HL-60/S4 treated with phorbol 12-myristate 13-acetate at 8.2 ng/mL for 4 days and 3 days (cell line): ENCODE measurements around the gene TLE1.

Experiments used
- in situ Hi-C: fragments of 300-500 bp; cut with MboI; formaldehyde crosslinking; loops from 2 replicates; pipeline ENCODE4 v1.15.0; 2022; ENCODE audit warnings: low sequenced_read_pairs

TLE1 gene

GRCh38 chr9:81604306-81605169, 84.8 kb downstream of the TLE1 start:
- in situ Hi-C loops, result no loop called here

GRCh38 chr9:81602887-81603680, 86.3 kb downstream of the TLE1 start:
- in situ Hi-C loops, result no loop called here

GRCh38 chr9:81601639-81602623, 87.4 kb downstream of the TLE1 start:
- in situ Hi-C loops, result no loop called here

GRCh38 chr9:81600631-81601030, 88.7 kb downstream of the TLE1 start:
- in situ Hi-C loops, result no loop called here

- in situ Hi-C loops, result loop anchor here (25.0 kb wide), 1 partner anchor 113 kb away; no protein-coding TSS in a partner anchor
Observed at GRCh38 chr9:81599837-81600236, 89.5 kb downstream of the TLE1 start.

DNA sequence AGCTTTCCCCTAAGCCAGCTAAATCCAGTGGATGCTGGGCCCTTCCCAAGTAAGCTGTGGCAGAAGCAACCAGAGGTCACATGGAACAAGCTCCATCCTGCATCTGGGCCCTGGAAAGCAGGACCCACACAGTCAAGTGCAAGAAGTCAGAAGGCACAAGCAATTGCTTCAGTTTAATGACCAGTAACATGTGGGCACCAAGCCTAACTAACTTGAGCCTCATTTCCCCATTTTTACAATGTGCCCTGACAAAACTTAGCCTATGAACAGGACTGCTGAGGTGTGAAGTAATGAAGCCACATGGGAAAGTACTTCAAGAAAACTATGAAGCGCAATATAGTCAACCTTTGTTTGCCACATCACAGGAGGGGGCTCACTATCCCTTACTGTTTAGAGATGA, 90.5 kb downstream of the TLE1 start:
- in situ Hi-C loops, result loop anchor here (25.0 kb wide), 1 partner anchor 112 kb away; no protein-coding TSS in a partner anchor

DNA sequence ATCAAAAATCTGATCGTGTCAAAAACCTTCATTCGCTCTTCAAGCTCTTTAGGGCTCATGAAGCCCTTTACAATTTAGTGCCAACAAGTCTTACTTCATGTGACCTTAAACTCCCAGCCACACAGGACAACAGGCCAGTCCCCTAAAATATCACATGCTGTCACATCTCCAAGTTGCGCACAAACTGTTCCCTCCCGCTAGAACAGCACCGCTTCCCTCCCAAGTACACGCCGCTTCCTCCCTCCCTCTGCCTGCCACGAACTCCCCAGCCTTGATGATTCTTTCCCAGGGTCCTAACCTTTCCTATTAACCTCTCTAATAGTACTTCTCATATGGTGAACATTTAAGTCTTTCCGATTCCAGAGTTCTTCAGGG, 91.2 kb downstream of the TLE1 start:
- in situ Hi-C loops, result loop anchor here (25.0 kb wide), 1 partner anchor 111 kb away; no protein-coding TSS in a partner anchor

DNA sequence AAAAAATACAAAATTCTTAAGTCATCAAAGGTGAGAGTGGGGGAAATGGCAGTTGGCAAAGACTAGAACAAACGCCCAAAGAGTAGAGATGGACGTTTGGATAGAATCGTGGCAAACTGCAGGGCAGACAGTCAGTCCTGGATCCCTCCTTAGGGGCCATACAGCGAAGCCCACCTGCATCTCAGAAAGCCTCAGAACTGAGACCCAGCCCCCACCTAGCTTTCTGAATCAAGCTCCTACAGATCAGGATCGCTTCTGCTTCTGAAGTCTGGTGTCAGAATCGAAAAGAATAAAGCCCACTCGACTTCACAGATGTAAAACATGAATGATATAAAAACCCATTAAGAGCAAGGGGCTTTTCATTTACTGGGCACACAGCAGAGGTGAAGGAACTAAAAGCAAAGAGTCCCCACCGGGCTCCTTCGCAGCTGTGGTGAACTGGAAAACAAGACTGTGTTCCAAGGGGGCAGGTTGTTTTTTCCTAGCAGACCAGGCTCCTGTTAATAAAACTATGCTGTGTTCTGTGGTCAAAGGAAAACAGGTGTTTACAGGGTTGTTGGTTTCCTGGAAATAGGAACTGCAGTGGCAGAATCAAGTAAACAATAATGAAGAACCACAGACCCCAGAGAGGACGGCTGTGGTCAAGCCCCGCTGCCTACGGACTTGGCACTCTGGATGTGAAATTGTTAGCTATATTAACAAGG, 91.8 kb downstream of the TLE1 start:
- in situ Hi-C loops, result loop anchor here (25.0 kb wide), 1 partner anchor 110 kb away; no protein-coding TSS in a partner anchor

DNA sequence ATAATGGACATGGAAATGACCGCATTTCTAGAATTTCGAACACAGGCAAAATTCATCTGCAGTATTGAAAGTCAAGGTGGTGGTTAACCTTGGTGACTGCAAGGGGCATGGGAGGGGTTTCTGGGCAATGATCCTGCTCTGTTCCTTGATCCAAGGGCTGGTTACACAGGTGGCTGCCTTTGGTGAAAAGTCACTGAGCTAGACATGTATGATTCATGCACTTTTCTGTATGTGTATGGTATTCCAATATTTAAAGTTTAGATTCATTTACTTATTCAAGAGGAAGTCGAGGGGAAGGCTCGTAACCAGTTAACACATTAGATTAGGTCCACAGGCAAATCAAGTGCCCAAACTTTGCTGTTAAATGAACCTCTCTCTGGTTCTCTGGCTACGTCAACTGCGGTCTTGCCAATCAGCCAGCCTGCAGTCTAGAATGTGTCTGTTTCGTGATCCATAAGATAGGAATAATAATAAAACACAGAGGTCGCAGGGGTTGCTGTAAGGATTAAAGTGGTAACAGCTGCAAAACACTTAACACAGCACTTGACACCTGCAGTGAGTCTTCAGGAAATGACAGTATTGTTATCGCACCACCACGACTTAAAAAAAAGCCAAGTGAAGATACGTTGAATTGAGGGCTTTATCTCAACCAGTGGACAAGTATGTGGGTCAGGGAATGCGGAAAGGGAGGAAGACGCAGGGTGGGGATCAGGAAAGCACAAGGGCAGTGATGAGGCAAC, 92.5 kb downstream of the TLE1 start:
- in situ Hi-C loops, result loop anchor here (25.0 kb wide), 1 partner anchor 110 kb away; no protein-coding TSS in a partner anchor

DNA sequence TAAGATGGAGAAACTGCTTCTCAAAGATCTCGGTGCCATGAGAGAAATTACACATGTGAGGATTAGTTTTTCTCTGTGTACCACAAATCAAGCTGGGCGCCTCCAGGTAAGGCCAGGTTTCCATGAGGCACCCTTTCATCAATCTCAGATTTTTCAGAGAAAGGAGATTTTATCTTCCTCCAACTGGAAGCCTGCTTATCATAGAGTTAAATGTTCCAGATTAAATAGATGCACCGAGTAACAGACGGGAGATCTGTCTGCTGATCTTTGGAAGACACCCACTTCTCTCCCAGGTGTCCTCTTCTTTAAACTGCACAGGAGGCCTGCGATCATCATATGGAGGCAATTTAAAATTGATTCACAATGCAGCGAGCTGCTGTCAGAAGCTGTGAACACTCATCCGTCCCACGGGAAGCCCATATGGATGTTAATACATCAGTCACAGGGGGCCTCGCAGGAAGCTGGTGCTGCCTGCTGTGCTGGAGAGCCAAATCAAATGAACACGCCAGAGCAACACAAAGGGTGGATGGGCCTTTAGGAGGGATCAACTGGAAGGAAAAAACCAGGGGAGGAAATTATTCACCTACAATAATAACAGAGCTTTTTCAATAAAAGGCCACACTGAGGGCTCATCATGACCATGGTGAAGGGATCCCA, 93.3 kb downstream of the TLE1 start:
- in situ Hi-C loops, result loop anchor here (25.0 kb wide), 1 partner anchor 109 kb away; no protein-coding TSS in a partner anchor

DNA sequence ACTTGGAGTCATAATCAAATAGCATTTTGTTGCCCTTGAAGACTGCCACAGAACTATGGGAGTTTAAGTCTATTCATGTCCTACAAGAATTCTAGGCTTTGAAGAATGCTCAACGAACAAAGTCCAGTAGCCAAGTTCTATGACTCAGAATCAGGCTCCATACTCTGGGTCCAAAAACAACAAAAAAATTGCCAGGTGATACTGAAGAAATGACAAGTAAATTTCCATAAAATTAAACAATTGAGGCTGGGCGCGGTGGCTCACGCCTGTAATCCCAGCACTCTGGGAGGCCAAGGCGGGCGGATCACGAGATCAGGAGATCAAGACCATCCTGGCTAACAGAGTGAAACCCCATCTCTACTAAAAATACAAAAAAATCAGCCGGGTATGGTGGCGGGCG, 94.1 kb downstream of the TLE1 start:
- in situ Hi-C loops, result loop anchor here (25.0 kb wide), 1 partner anchor 108 kb away; no protein-coding TSS in a partner anchor

GRCh38 chr9:81594415-81594814, 94.9 kb downstream of the TLE1 start:
- in situ Hi-C loops, result loop anchor here (25.0 kb wide), 1 partner anchor 107 kb away; no protein-coding TSS in a partner anchor

DNA sequence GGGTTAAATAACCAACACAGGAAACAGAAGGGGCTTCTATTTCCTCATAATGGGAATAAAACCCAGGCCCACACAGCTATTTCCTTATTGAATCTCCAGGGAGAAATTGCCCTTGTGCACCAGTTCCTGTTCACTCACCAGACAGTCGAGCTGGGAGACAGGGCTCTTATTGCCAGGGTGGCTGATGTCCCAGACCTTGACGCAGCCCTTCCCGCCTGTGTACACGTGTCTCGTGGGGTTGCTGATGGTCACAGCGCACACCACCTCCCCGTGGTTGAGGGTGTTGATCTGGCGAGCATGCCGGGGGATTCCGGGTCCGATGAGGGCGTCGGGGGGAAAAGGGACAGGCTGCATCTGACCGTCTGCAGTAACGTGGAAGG, 96.5 kb downstream of the TLE1 start:
- in situ Hi-C loops, result loop anchor here (25.0 kb wide), 1 partner anchor 106 kb away; no protein-coding TSS in a partner anchor

DNA sequence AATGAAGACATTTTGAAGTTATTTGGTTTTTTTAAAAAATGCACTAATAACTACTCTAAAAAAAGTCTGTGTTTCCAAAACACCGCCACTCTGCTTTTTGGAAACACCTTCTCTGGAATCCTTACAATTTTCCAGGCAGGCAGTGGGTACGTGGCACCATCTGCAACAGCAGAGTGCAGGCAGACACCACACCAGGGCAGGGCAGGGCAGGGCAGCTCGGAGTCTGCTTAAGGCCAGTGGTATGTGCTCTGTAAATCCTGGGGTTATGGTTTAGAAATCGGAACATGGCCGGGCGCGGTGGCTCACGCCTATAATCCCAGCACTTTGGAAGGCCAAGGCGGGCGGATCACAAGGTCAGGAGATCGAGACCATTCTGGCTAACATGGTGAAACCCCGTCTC, 97.6 kb downstream of the TLE1 start:
- in situ Hi-C loops, result loop anchor here (25.0 kb wide), 1 partner anchor 104 kb away; no protein-coding TSS in a partner anchor

- in situ Hi-C loops, result loop anchor here (25.0 kb wide), 1 partner anchor 103 kb away; no protein-coding TSS in a partner anchor
Observed at GRCh38 chr9:81590688-81591087, 98.7 kb downstream of the TLE1 start.

DNA sequence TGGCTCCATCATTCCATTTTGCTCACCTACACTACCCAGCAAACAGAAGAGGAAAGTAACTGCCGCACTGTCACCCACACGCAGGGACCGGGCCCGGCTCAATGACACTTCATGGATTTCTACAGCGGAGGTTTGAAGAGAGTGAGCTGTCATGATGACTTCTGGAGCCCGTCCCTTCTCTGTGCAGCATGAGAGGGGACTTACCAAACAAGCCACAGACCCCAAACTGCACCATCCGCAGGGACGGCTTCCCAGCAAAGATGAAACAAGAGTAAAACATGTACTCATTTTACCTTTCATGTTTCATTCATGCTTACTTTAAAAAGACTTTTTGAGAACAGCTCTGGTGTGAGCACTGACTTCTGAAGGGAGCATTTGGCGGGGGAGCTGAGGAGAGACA, 99.5 kb downstream of the TLE1 start:
- in situ Hi-C loops, result loop anchor here (25.0 kb wide), 1 partner anchor 103 kb away; no protein-coding TSS in a partner anchor

- in situ Hi-C loops, result loop anchor here (25.0 kb wide), 1 partner anchor 102 kb away; no protein-coding TSS in a partner anchor
Observed at GRCh38 chr9:81589392-81589791, 100.0 kb downstream of the TLE1 start.
